HepG2 (cell line): Measurements from ENCODE around the gene SCAND1. TPM values are rescaled to one million over a fixed set of nuclear protein-coding genes. Genes with fewer than 3 reads are reported as not detected.
A peak's percentile ranks its signal among the peaks of the same experiment; 100 is the strongest.

Experiments used
- GABPB1 ChIP-seq: IDR thresholded peaks from 2 replicates; pipeline ENCODE4 v1.6.1; 2016; ENCODE audit warnings: mild to moderate bottlenecking, missing genetic modification reagents, moderate library complexity, missing compliant biosample characterization
- GTF2F1 ChIP-seq: fragments of 150-350 bp; IDR thresholded peaks from 2 replicates; pipeline ENCODE4 v1.6.1; 2014; ENCODE audit warnings: low read length
- HDAC6 ChIP-seq: fragments of 200-600 bp; sonication (generic); IDR thresholded peaks from 2 replicates; pipeline ENCODE4 v1.7.0; 2017; ENCODE audit warnings: mild to moderate bottlenecking, antibody characterized with exemption, low read length, low read depth
- PLRG1 ChIP-seq: fragments of 450-650 bp; conservative IDR thresholded peaks from 2 replicates; pipeline ENCODE4 v1.6.1; 2016
- RBAK ChIP-seq: sonication (generic); formaldehyde crosslinking; IDR thresholded peaks from 2 replicates; pipeline ENCODE4 v1.5.1; 2020; ENCODE audit warnings: mild to moderate bottlenecking, missing genetic modification reagents
- REXO4 ChIP-seq: sonication (generic); formaldehyde crosslinking; IDR thresholded peaks from 2 replicates; pipeline ENCODE4 v1.8.0; 2022; ENCODE audit warnings: missing genetic modification reagents, mild to moderate bottlenecking, borderline replicate concordance
- RFXANK ChIP-seq: IDR thresholded peaks from 2 replicates; pipeline ENCODE4 v1.6.1; 2016
- RNF2 ChIP-seq: fragments of 450-650 bp; conservative IDR thresholded peaks from 2 replicates; pipeline ENCODE4 v1.6.1; 2016; ENCODE audit warnings: low read depth
- SALL2 ChIP-seq: sonication (generic); formaldehyde crosslinking; IDR thresholded peaks from 2 replicates; pipeline ENCODE4 v1.8.1; 2023; ENCODE audit warnings: mild to moderate bottlenecking, missing genetic modification reagents, inconsistent platforms
- SP1 ChIP-seq, 2 experiments: fragments of 450-650 bp in 1 of 2; sonication (generic) in 1 of 2; formaldehyde crosslinking in 1 of 2; IDR thresholded peaks; 2 replicates each; pipeline versions ENCODE4 v1.4.0 to v1.6.1; 2016 to 2020; ENCODE audit warnings: missing genetic modification reagents in 1 of 2
- SSRP1 ChIP-seq: IDR thresholded peaks from 2 replicates; pipeline ENCODE4 v1.6.1; 2016; ENCODE audit warnings: control low read depth
- TAF1 ChIP-seq: sonication (generic); formaldehyde crosslinking; IDR thresholded peaks from 2 replicates; pipeline ENCODE4 v1.4.0; 2020; ENCODE audit warnings: missing genetic modification reagents
- TBX2 ChIP-seq: sonication (generic); formaldehyde crosslinking; IDR thresholded peaks from 2 replicates; pipeline ENCODE4 v1.5.0; 2020; ENCODE audit warnings: missing genetic modification reagents, mild to moderate bottlenecking, borderline replicate concordance
- TEAD3 ChIP-seq: optimal IDR thresholded peaks from 2 replicates; pipeline ENCODE3; 2016; ENCODE audit warnings: borderline replicate concordance
- XBP1 ChIP-seq: sonication (generic); formaldehyde crosslinking; IDR thresholded peaks from 2 replicates; pipeline ENCODE4 v1.5.0; 2020; ENCODE audit warnings: missing genetic modification reagents
- ZNF337 ChIP-seq: sonication (generic); formaldehyde crosslinking; IDR thresholded peaks from 2 replicates; pipeline ENCODE4 v1.5.1; 2020; ENCODE audit warnings: missing genetic modification reagents, low read depth, mild to moderate bottlenecking, borderline replicate concordance
- ZNF589 ChIP-seq: sonication (generic); formaldehyde crosslinking; conservative IDR thresholded peaks from 2 replicates; pipeline ENCODE4 v1.8.0; 2022; ENCODE audit warnings: mild to moderate bottlenecking, moderate library complexity, missing genetic modification reagents
- ZNF652 ChIP-seq: IDR thresholded peaks from 2 replicates; pipeline ENCODE4 v1.6.1; 2016; ENCODE audit warnings: low read depth, borderline replicate concordance
- ZNF83 ChIP-seq: sonication (generic); formaldehyde crosslinking; IDR thresholded peaks from 2 replicates; pipeline ENCODE4 v1.4.0; 2020; ENCODE audit warnings: missing genetic modification reagents, mild to moderate bottlenecking, borderline replicate concordance
- ZNF850 ChIP-seq: sonication (generic); formaldehyde crosslinking; conservative IDR thresholded peaks from 2 replicates; pipeline ENCODE4 v1.9.0; 2021; ENCODE audit warnings: mild to moderate bottlenecking, missing genetic modification reagents
- polyA plus RNA-seq, 8 experiments: library from polyadenylated mRNA; depleted of rRNA in 3 of 8; stranded (reverse) in 7 of 8; unstranded in 1 of 8; fragments of >200 nt; fragmentation: Illumina TruSeq in 4 of 8; extraction: Trizol in 4 of 8; gene quantifications; 2 replicates each; pipeline versions ENCODE4 v1.2.1 to v1.2.3, GENCODE V29; 2011 to 2016; ENCODE audit warnings: low read depth in 4 of 8, missing spikeins in 1 of 8, mixed read lengths in 1 of 8; ENCODE audit not compliant: insufficient read depth in 1 of 8
- total RNA-seq, 5 experiments: library from RNA; depleted of rRNA; stranded (reverse); fragments of >200 nt; fragmentation: Illumina TruSeq; extraction: Trizol; gene quantifications; 2 replicates each; pipeline ENCODE4 v1.2.3, GENCODE V29; 2016; ENCODE audit warnings: low read depth in 1 of 5
- TF ChIP-seq, protein P1 (sequence below): sonication (generic); formaldehyde crosslinking; IDR thresholded peaks from 2 replicates; pipeline ENCODE4 v1.4.0; 2020; ENCODE audit warnings: missing genetic modification reagents, borderline replicate concordance
- TF ChIP-seq, protein P2 (sequence below): sonication (generic); formaldehyde crosslinking; IDR thresholded peaks from 2 replicates; pipeline ENCODE4 v1.5.0; 2020; ENCODE audit warnings: mild to moderate bottlenecking, missing genetic modification reagents
- TF ChIP-seq, protein P3 (sequence below): sonication (generic); formaldehyde crosslinking; IDR thresholded peaks from 2 replicates; pipeline ENCODE4 v1.5.0; 2020; ENCODE audit warnings: missing genetic modification reagents
- TF ChIP-seq, protein P4 (sequence below): IDR thresholded peaks from 2 replicates; pipeline ENCODE4 v1.6.1; 2018; ENCODE audit warnings: missing genetic modification reagents

SCAND1 gene
- total and polyA plus RNA-seq, 2 of the 13 experiments (the other 11 are each of a cell fraction or from before 2014, with no cell fraction given), result 19.3 to 109 TPM

DNA sequence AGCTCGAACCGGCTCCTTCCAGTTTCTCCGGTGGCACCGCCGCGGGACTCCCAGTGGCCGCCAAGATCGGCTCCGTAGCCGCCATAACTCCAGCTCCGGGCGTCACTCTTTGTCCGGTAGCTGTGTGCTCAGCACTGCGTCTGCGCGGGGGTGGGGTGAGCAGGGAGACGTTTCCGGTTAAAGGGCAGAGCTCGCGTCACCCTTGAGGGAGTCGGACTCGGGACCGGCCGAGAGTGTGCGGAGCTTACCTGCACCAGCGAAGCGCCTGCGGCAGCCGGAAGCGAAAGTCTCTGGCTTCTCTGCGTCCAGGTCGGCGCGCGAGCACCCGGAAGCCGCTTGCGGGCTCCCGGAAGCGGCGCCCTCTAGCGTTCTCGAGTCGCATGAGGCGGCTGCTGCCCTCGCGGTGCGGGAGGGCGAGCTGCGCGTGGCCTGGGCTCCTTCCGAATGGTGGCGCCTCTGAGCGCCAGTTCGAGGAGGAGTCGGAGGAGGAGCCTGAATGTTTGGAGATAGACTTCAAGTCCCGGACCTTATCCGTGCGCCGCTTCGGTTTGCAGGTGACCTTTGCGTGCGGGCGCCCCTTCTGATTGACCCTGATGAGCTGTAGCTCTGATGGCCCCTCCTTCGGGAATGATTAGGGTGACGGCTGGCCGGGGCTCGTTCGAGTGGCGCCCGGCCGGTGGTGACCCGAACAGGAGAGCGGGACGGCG, at the start of gene SCAND1 (continued):
- TF ChIP-seq, protein P1, sequence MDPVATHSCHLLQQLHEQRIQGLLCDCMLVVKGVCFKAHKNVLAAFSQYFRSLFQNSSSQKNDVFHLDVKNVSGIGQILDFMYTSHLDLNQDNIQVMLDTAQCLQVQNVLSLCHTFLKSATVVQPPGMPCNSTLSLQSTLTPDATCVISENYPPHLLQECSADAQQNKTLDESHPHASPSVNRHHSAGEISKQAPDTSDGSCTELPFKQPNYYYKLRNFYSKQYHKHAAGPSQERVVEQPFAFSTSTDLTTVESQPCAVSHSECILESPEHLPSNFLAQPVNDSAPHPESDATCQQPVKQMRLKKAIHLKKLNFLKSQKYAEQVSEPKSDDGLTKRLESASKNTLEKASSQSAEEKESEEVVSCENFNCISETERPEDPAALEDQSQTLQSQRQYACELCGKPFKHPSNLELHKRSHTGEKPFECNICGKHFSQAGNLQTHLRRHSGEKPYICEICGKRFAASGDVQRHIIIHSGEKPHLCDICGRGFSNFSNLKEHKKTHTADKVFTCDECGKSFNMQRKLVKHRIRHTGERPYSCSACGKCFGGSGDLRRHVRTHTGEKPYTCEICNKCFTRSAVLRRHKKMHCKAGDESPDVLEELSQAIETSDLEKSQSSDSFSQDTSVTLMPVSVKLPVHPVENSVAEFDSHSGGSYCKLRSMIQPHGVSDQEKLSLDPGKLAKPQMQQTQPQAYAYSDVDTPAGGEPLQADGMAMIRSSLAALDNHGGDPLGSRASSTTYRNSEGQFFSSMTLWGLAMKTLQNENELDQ (CRISPR knock-in tag), result peak; percentile 86
- TF ChIP-seq TBX2 (CRISPR knock-in tag), result peak; percentile 97
- TF ChIP-seq RBAK, result no peak; the same call in none of the 2 replicates
- TF ChIP-seq, protein P2, sequence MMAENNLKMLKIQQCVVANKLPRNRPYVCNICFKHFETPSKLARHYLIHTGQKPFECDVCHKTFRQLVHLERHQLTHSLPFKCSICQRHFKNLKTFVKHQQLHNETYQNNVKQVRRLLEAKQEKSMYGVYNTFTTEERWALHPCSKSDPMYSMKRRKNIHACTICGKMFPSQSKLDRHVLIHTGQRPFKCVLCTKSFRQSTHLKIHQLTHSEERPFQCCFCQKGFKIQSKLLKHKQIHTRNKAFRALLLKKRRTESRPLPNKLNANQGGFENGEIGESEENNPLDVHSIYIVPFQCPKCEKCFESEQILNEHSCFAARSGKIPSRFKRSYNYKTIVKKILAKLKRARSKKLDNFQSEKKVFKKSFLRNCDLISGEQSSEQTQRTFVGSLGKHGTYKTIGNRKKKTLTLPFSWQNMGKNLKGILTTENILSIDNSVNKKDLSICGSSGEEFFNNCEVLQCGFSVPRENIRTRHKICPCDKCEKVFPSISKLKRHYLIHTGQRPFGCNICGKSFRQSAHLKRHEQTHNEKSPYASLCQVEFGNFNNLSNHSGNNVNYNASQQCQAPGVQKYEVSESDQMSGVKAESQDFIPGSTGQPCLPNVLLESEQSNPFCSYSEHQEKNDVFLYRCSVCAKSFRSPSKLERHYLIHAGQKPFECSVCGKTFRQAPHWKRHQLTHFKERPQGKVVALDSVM (CRISPR knock-in tag), result peak; percentile 80
- peak; percentile 66; the same call in 1 of the 2 replicates for TF ChIP-seq XBP1 (CRISPR knock-in tag)
- peak; percentile 98 for TF ChIP-seq GABPB1 (CRISPR knock-in tag)
- peak; percentile 95 for TF ChIP-seq RNF2
- peak; percentile 99 for TF ChIP-seq TAF1
- TF ChIP-seq ZNF83 (CRISPR knock-in tag), result peak; percentile 34
- TF ChIP-seq TEAD3 (CRISPR knock-in tag), result peak; percentile 81
- no peak; the same call in none of the 2 replicates for TF ChIP-seq ZNF850
- TF ChIP-seq ZNF589 (CRISPR knock-in tag), result peak; percentile 98
- TF ChIP-seq, protein P3, sequence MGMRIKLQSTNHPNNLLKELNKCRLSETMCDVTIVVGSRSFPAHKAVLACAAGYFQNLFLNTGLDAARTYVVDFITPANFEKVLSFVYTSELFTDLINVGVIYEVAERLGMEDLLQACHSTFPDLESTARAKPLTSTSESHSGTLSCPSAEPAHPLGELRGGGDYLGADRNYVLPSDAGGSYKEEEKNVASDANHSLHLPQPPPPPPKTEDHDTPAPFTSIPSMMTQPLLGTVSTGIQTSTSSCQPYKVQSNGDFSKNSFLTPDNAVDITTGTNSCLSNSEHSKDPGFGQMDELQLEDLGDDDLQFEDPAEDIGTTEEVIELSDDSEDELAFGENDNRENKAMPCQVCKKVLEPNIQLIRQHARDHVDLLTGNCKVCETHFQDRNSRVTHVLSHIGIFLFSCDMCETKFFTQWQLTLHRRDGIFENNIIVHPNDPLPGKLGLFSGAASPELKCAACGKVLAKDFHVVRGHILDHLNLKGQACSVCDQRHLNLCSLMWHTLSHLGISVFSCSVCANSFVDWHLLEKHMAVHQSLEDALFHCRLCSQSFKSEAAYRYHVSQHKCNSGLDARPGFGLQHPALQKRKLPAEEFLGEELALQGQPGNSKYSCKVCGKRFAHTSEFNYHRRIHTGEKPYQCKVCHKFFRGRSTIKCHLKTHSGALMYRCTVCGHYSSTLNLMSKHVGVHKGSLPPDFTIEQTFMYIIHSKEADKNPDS (CRISPR knock-in tag), result no peak; the same call in 1 of the 2 replicates
- peak; percentile 30; the same call in 1 of the 2 replicates for TF ChIP-seq GTF2F1
- no peak for TF ChIP-seq SP1 (IDR thresholded peaks at IDR 0.05)
- TF ChIP-seq SP1 (CRISPR knock-in tag; IDR thresholded peaks at IDR 0.05), result peak; percentile 91; the same call in 1 of the 2 replicates
- TF ChIP-seq REXO4, result no peak
- TF ChIP-seq PLRG1, result no peak
- TF ChIP-seq ZNF337, result peak; percentile 96
- TF ChIP-seq HDAC6, result no peak
- peak; percentile 99 for TF ChIP-seq SALL2 (CRISPR knock-in tag)
- TF ChIP-seq SSRP1 (CRISPR knock-in tag), result no peak; the same call in 1 of the 2 replicates
- TF ChIP-seq, protein P4, sequence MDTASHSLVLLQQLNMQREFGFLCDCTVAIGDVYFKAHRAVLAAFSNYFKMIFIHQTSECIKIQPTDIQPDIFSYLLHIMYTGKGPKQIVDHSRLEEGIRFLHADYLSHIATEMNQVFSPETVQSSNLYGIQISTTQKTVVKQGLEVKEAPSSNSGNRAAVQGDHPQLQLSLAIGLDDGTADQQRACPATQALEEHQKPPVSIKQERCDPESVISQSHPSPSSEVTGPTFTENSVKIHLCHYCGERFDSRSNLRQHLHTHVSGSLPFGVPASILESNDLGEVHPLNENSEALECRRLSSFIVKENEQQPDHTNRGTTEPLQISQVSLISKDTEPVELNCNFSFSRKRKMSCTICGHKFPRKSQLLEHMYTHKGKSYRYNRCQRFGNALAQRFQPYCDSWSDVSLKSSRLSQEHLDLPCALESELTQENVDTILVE, result peak; percentile 99; the same call in 1 of the 2 replicates
- peak; percentile 63; the same call in 1 of the 2 replicates for TF ChIP-seq ZNF652 (CRISPR knock-in tag)
- peak; percentile 94 for TF ChIP-seq RFXANK
